Measurements from ENCODE around the gene KRTAP10-6.

- TF ChIP-seq GATA1 (IDR thresholded peaks at IDR 0.05; ENCODE audit: low read depth, low read length) (no peak), POLR2A (IDR thresholded peaks at IDR 0.05; ENCODE audit: low read length) (no peak)
These were observed 42.6 kb downstream of the KRTAP10-6 start for GRCh38 chr21:44549525-44550211.

Measured in erythroblast (primary cell).